ENCODE data around the gene NOP53.
"Not testable (repeated sequence)": the region's sequence is repeated elsewhere in the genome, so short reads cannot be mapped to it uniquely, and the experiment has no call there.

Gene NOP53

GRCh38 chr19:47797996-47798903, 52.9 kb downstream of the NOP53 start:
- TF ChIP-seq FOXP2 (optimal IDR thresholded peaks at IDR 0.05; ENCODE audit: control extremely low read depth, extremely low read length, insufficient read depth) (no peak), EZH2 (IDR thresholded peaks at IDR 0.05) (no peak), POLR2AphosphoS5 (IDR thresholded peaks at IDR 0.05; ENCODE audit: borderline replicate concordance, low read depth, low read length) (no peak)
- Histone ChIP-seq H3K27ac (no peak overlapping the region), H3K36me3 (ENCODE audit: insufficient read depth, low read length) (no peaks in the 10 kb centered on the region), H3K4me3 (no peak overlapping the region), H3K9me3 (ENCODE audit: low read depth, low read length) (no peaks in the 10 kb centered on the region), H3K9ac (ENCODE audit: insufficient read length) (no peak overlapping the region)
- no peak for DNase-seq (ENCODE audit: low read depth, low spot score)

GRCh38 chr19:47798904-47799266, 53.5 kb downstream of the NOP53 start:
- no peak overlapping the region for H3K27ac ChIP-seq
- no peak for TF ChIP-seq FOXP2 (optimal IDR thresholded peaks at IDR 0.05; ENCODE audit: control extremely low read depth, extremely low read length, insufficient read depth)
- TF ChIP-seq POLR2AphosphoS5 (IDR thresholded peaks at IDR 0.05; ENCODE audit: borderline replicate concordance, low read depth, low read length) = no peak
- no peak for TF ChIP-seq EZH2 (IDR thresholded peaks at IDR 0.05)

GRCh38 chr19:47801270-47801669, 55.9 kb downstream of the NOP53 start:
- H3K9ac ChIP-seq (ENCODE audit: insufficient read length) = no peak overlapping the region
- TF ChIP-seq FOXP2 (optimal IDR thresholded peaks at IDR 0.05; ENCODE audit: control extremely low read depth, extremely low read length, insufficient read depth) (no peak), POLR2AphosphoS5 (IDR thresholded peaks at IDR 0.05; ENCODE audit: borderline replicate concordance, low read depth, low read length) (no peak), EZH2 (IDR thresholded peaks at IDR 0.05) (no peak)
- H3K4me3 ChIP-seq = no peak overlapping the region
- no peaks in the 10 kb centered on the region for H3K9me3 ChIP-seq (ENCODE audit: low read depth, low read length)
- H3K27ac ChIP-seq = no peak overlapping the region
- H3K36me3 ChIP-seq (ENCODE audit: insufficient read depth, low read length) = no peaks in the 10 kb centered on the region
- DNase-seq (ENCODE audit: low read depth, low spot score) = no peak

More at GRCh38 chr19:47798904-47799266, 53.5 kb downstream of the NOP53 start:
- H3K4me3 ChIP-seq = no peak overlapping the region
- DNase-seq (ENCODE audit: low read depth, low spot score) = no peak
- no peaks in the 10 kb centered on the region for H3K36me3 ChIP-seq (ENCODE audit: insufficient read depth, low read length)
- H3K9ac ChIP-seq (ENCODE audit: insufficient read length) = no peak overlapping the region
- no peaks in the 10 kb centered on the region for H3K9me3 ChIP-seq (ENCODE audit: low read depth, low read length)

- H3K9me3 ChIP-seq (ENCODE audit: low read depth, low read length) = no peaks in the 10 kb centered on the region
- no peaks in the 10 kb centered on the region for H3K36me3 ChIP-seq (ENCODE audit: insufficient read depth, low read length)
- TF ChIP-seq POLR2AphosphoS5 (IDR thresholded peaks at IDR 0.05; ENCODE audit: borderline replicate concordance, low read depth, low read length) (no peak), FOXP2 (optimal IDR thresholded peaks at IDR 0.05; ENCODE audit: control extremely low read depth, extremely low read length, insufficient read depth) (no peak)
- no peak overlapping the region for H3K4me3 ChIP-seq
- no peak overlapping the region for H3K27ac ChIP-seq
- DNase-seq (ENCODE audit: low read depth, low spot score) = no peak
- no peak overlapping the region for H3K9ac ChIP-seq (ENCODE audit: insufficient read length)
Observed at GRCh38 chr19:47802521-47803043, 57.2 kb downstream of the NOP53 start.

GRCh38 chr19:47803148-47803547, 57.8 kb downstream of the NOP53 start:
- not testable (repeated sequence) for H3K9ac ChIP-seq (ENCODE audit: insufficient read length); H3K4me3 ChIP-seq; H3K27ac ChIP-seq; H3K36me3 ChIP-seq (ENCODE audit: insufficient read depth, low read length); H3K9me3 ChIP-seq (ENCODE audit: low read depth, low read length); DNase-seq (ENCODE audit: low read depth, low spot score)

- not testable (repeated sequence) for DNase-seq (ENCODE audit: low read depth, low spot score); H3K9me3 ChIP-seq (ENCODE audit: low read depth, low read length); H3K9ac ChIP-seq (ENCODE audit: insufficient read length); H3K36me3 ChIP-seq (ENCODE audit: insufficient read depth, low read length); H3K27ac ChIP-seq; H3K4me3 ChIP-seq
Observed at GRCh38 chr19:47803671-47804070, 58.3 kb downstream of the NOP53 start.

GRCh38 chr19:47804451-47804850, 59.1 kb downstream of the NOP53 start, which contains the start of gene TPRX1:
Gene TPRX1, minus strand, starts transcription at chr19:47804551. Its CDS starts 12 bp downstream, at chr19:47804539.
- H3K27ac ChIP-seq; H3K4me3 ChIP-seq; DNase-seq (ENCODE audit: low read depth, low spot score); H3K36me3 ChIP-seq (ENCODE audit: insufficient read depth, low read length); H3K9ac ChIP-seq (ENCODE audit: insufficient read length); H3K9me3 ChIP-seq (ENCODE audit: low read depth, low read length): not testable (repeated sequence)

GRCh38 chr19:47805313-47805712, 60.0 kb downstream of the NOP53 start:
- Histone ChIP-seq H3K4me3 (no peak overlapping the region), H3K9me3 (ENCODE audit: low read depth, low read length) (no peaks in the 10 kb centered on the region), H3K27ac (no peak overlapping the region), H3K9ac (ENCODE audit: insufficient read length) (no peak overlapping the region), H3K36me3 (ENCODE audit: insufficient read depth, low read length) (no peaks in the 10 kb centered on the region)
- TF ChIP-seq FOXP2 (optimal IDR thresholded peaks at IDR 0.05; ENCODE audit: control extremely low read depth, extremely low read length, insufficient read depth) (no peak), POLR2AphosphoS5 (IDR thresholded peaks at IDR 0.05; ENCODE audit: borderline replicate concordance, low read depth, low read length) (no peak), EZH2 (IDR thresholded peaks at IDR 0.05) (no peak)
- DNase-seq (ENCODE audit: low read depth, low spot score) = no peak

- no peak overlapping the region for H3K9ac ChIP-seq (ENCODE audit: insufficient read length)
- H3K4me3 ChIP-seq = no peak overlapping the region
- no peak overlapping the region for H3K27ac ChIP-seq
- no peaks in the 10 kb centered on the region for H3K36me3 ChIP-seq (ENCODE audit: insufficient read depth, low read length)
- no peak for DNase-seq (ENCODE audit: low read depth, low spot score)
- no peaks in the 10 kb centered on the region for H3K9me3 ChIP-seq (ENCODE audit: low read depth, low read length)
- TF ChIP-seq EZH2 (IDR thresholded peaks at IDR 0.05) = no peak
- TF ChIP-seq POLR2AphosphoS5 (IDR thresholded peaks at IDR 0.05; ENCODE audit: borderline replicate concordance, low read depth, low read length) = no peak
- no peak for TF ChIP-seq FOXP2 (optimal IDR thresholded peaks at IDR 0.05; ENCODE audit: control extremely low read depth, extremely low read length, insufficient read depth)
Observed at GRCh38 chr19:47806435-47806834, 61.1 kb downstream of the NOP53 start.

Measured in SK-N-MC (cell line).